KMS-11 (cell line): ENCODE results near the gene TAT.

Experiments used
- H2AFZ ChIP-seq: fragments of 200-600 bp; sonication (generic); 2 replicates; pipeline ENCODE4 v1.6.1; 2016; ENCODE audit warnings: antibody characterized with exemption, mixed run types, low read depth
- H3K27ac ChIP-seq: fragments of 200-600 bp; sonication (generic); 2 replicates; pipeline ENCODE4 v1.6.1; 2016; ENCODE audit warnings: mild to moderate bottlenecking, mixed run types
- H3K27me3 ChIP-seq: fragments of 200-600 bp; sonication (generic); 2 replicates; pipeline ENCODE4 v1.6.1; 2017; ENCODE audit warnings: mild to moderate bottlenecking, low read depth, mixed run types, moderate library complexity; ENCODE audit not compliant: insufficient read depth
- H3K36me3 ChIP-seq: fragments of 200-600 bp; sonication (generic); 2 replicates; pipeline ENCODE4 v1.6.1; 2017; ENCODE audit warnings: mild to moderate bottlenecking, mixed run types; ENCODE audit not compliant: insufficient read depth
- H3K4me1 ChIP-seq: fragments of 200-600 bp; sonication (generic); 2 replicates; pipeline ENCODE4 v1.6.1; 2016; ENCODE audit warnings: mild to moderate bottlenecking, low read depth, mixed run types; ENCODE audit not compliant: poor library complexity, severe bottlenecking
- H3K4me2 ChIP-seq: fragments of 200-600 bp; sonication (generic); 2 replicates; pipeline ENCODE4 v1.7.0; 2016; ENCODE audit warnings: mild to moderate bottlenecking, mixed run types
- H3K4me3 ChIP-seq: fragments of 200-600 bp; sonication (generic); IDR thresholded peaks from 2 replicates; pipeline ENCODE4 v1.6.1; 2017; ENCODE audit warnings: low read depth, low read length, mixed read lengths; ENCODE audit not compliant: insufficient read depth
- H3K79me2 ChIP-seq: fragments of 200-600 bp; sonication (generic); 2 replicates; pipeline ENCODE4 v1.6.1; 2016; ENCODE audit warnings: low read depth, mixed run types; ENCODE audit not compliant: insufficient read depth
- H3K9ac ChIP-seq: fragments of 200-600 bp; sonication (generic); 2 replicates; pipeline ENCODE4 v1.6.1; 2016; ENCODE audit warnings: mild to moderate bottlenecking, mixed run types
- H4K20me1 ChIP-seq: fragments of 200-600 bp; sonication (generic); 2 replicates; pipeline ENCODE4 v1.6.1; 2016; ENCODE audit warnings: mild to moderate bottlenecking, mixed run types; ENCODE audit not compliant: insufficient read depth
- CTCF ChIP-seq: fragments of 200-600 bp; sonication (generic); conservative IDR thresholded peaks from 2 replicates; pipeline ENCODE4 v1.6.1; 2017; ENCODE audit warnings: low read depth, mild to moderate bottlenecking, antibody characterized with exemption, low read length, moderate library complexity, mixed read lengths

TAT gene

DNA sequence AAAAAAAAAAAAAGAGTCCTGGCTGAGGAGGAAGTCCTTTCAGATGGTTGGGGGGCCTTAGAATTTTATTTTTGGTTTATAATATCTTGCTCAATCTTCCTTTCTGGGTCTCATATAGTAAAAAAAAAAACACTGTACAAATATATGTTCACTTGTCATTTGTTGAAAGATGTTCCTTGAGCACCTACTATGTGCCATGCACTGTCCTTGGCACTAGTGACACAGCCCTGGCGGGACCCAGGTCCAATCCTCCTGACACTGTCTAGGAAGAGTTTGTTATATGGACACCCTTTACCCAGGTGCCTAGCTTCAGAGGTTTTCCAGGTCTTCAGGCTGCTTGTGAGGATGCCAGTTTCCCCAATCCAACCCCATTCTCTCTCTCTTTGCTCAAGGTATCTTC is 48.6 kb downstream of the TAT start:
- H3K79me2 ChIP-seq: no peaks in the 10 kb centered on the region
- H3K9ac ChIP-seq: no peak overlapping the region
- no peak overlapping the region for H3K27ac ChIP-seq
- TF ChIP-seq CTCF: no peak
- H3K27me3 ChIP-seq: no peaks in the 10 kb centered on the region
- no peak overlapping the region for H3K4me2 ChIP-seq
- H3K36me3 ChIP-seq: no peaks in the 10 kb centered on the region
- H4K20me1 ChIP-seq: no peaks in the 10 kb centered on the region
- H3K4me1 ChIP-seq: no peaks in the 10 kb centered on the region
- H2AFZ ChIP-seq: no peak overlapping the region
- no peak overlapping the region for H3K4me3 ChIP-seq

- no peak within 1 kb of the TSS for H3K4me2 ChIP-seq
- no peak within 1 kb of the TSS for H3K9ac ChIP-seq
- H3K36me3 ChIP-seq: no peaks in the 10 kb centered on the region
- no peaks in the 10 kb centered on the region for H4K20me1 ChIP-seq
- H3K4me1 ChIP-seq: no peaks in the 10 kb centered on the region
- no peaks in the 10 kb centered on the region for H3K27me3 ChIP-seq
- no peaks in the 10 kb centered on the region for H3K79me2 ChIP-seq
- H3K27ac ChIP-seq: no peak within 1 kb of the TSS
- no peak for TF ChIP-seq CTCF
- H3K4me3 ChIP-seq: no peak within 1 kb of the TSS
- H2AFZ ChIP-seq: no peak within 1 kb of the TSS
Measured at GRCh38 chr16:71526111-71526631, 50.7 kb downstream of the TAT start, which contains the start of gene CHST4. Gene CHST4, plus strand, starts transcription at chr16:71526426. Its CDS starts 10,252 bp downstream, at chr16:71536678.

DNA sequence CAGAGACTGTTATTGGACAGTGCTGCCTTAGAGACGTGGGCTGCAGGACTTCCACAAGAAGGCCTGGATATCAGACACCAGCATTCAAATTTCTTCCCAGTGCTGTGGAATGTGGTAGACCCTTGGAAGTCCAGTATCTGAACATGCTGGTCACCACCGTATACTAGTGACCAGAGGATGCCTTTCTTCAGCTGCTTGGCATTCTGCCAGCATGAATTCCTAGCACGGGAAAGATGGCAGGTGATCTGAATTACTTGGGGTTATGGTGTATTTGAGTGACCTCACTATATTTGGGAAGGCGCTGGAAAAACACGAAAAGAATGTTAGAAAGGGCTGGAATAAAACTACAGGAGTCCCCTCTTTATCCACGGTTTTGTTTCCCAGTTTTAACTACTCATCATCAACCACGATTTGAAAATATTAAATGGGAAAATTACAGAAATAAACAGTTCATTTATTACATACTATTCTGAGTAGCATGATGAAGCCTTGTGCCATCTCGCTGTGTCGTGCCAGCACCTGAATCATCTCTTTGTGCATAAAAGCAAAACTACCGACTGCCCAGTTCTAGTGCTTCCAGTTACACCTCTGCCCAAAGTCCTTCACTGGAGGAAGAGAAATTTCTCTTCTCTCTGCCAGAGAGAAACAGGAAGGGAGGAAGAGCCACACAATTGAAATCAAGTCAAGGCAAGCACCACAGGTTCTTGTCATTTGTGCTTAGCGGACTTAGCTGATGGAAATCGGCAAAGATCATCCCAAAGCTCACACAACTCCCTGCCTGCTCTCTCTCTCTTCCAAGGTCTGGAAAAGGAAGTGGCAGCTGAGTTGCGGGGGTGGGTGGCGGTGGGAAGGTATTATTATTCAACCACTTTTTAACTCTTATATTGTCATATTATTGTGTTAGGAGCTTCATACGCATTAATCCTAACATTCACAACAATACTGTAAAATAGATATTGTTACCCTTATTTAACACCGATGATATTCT is 52.0 kb downstream of the TAT start:
- H3K27ac ChIP-seq: no peak overlapping the region
- H4K20me1 ChIP-seq: no peaks in the 10 kb centered on the region
- H3K4me2 ChIP-seq: no peak overlapping the region
- no peaks in the 10 kb centered on the region for H3K79me2 ChIP-seq
- no peak overlapping the region for H3K9ac ChIP-seq
- H2AFZ ChIP-seq: no peak overlapping the region
- no peak for TF ChIP-seq CTCF
- H3K4me1 ChIP-seq: no peaks in the 10 kb centered on the region
- H3K36me3 ChIP-seq: no peaks in the 10 kb centered on the region
- H3K4me3 ChIP-seq: no peak overlapping the region
- no peaks in the 10 kb centered on the region for H3K27me3 ChIP-seq

GRCh38 chr16:71520550-71520949 is 56.3 kb downstream of the TAT start:
- no peaks in the 10 kb centered on the region for H3K36me3 ChIP-seq
- H3K4me1 ChIP-seq: no peaks in the 10 kb centered on the region
- no peaks in the 10 kb centered on the region for H4K20me1 ChIP-seq
- H2AFZ ChIP-seq: no peak overlapping the region
- H3K79me2 ChIP-seq: no peaks in the 10 kb centered on the region
- H3K4me3 ChIP-seq: no peak overlapping the region
- H3K9ac ChIP-seq: no peak overlapping the region
- no peak for TF ChIP-seq CTCF
- H3K27me3 ChIP-seq: no peaks in the 10 kb centered on the region
- no peak overlapping the region for H3K4me2 ChIP-seq
- no peak overlapping the region for H3K27ac ChIP-seq
